ENCODE measurements around the gene RPS10. TPM values are rescaled to one million over a fixed set of nuclear protein-coding genes. Genes with fewer than 3 reads are reported as not detected.

RPS10 gene
- total and polyA plus RNA-seq, 2 of the 8 experiments (the other 6 are each of a cell fraction or from before 2014, with no cell fraction given): 2,408 to 11,142 TPM

DNA sequence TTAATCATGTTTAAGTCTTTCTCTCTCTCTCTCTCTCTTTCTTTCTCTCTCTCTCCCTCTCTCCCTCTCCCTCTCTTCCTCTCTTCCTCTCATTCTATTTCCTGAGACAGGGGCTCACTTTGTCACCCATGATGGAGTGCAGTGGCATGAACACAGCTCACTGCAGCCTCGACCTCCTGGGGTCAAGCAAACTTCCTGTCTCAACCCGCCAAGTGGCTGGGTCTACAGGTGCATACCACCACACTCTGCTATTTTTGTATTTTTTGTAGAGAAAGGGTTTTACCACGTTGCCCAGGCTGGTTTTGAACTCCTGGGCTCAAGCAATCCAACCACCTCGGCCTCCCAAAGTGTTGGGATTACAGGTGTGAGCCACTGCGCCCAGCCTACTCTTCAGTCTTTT is 15.7 kb upstream of the RPS10 start:
- H4K91ac ChIP-seq (replicated peaks; ENCODE audit: insufficient read length, low read length): no peak overlapping the region
- H3K27ac ChIP-seq (ENCODE audit: low read depth, low read length): no peak overlapping the region
- H3K9ac ChIP-seq (replicated peaks in 1 of 4; ENCODE audit: extremely low read depth in 1 of 4, low read depth in 3 of 4, low read length in 3 of 4): no peak overlapping the region
- no peak overlapping the region for H3K56ac ChIP-seq (replicated peaks; ENCODE audit: insufficient read length, low read depth, low read length)
- DNase-seq (ENCODE audit: low read depth in 1 of 2, low spot score in 2 of 2) (no peak), FAIRE-seq (no peak)
- H3K4ac ChIP-seq (replicated peaks; ENCODE audit: insufficient read length, low read depth, low read length): no peak overlapping the region
- H4K8ac ChIP-seq (ENCODE audit: extremely low read depth, insufficient read depth, low read length): no peak overlapping the region
- H3K23ac ChIP-seq (ENCODE audit: insufficient read length): no peak overlapping the region
- ChIA-PET CTCF (ENCODE audit: partially characterized antibody) (interaction anchor here (1.4 kb wide), 1 partner anchor 15 kb away, joined by 4 read pairs; no protein-coding TSS in a partner anchor), POLR2A (ENCODE audit: partially characterized antibody) (no interaction called here)
- no peaks in the 10 kb centered on the region for H3K23me2 ChIP-seq (ENCODE audit: low read depth, low read length)
- H2BK120ac ChIP-seq (replicated peaks; ENCODE audit: low read depth, low read length): no peak overlapping the region
- no peaks in the 10 kb centered on the region for H3K79me2 ChIP-seq (ENCODE audit: control insufficient read depth in 1 of 2, insufficient read depth in 2 of 2, low read length in 2 of 2)
- H3K9me3 ChIP-seq (ENCODE audit: insufficient read depth in 2 of 2, low read depth in 1 of 2, low read length in 1 of 2): peaks cover 12 to 15% of the 10 kb centered on the region in 2 experiments
- 81% methylated on average over 5 of the region's 5 CpGs; no CpG with 5 or more reads in 1 of the 2 experiments for WGBS, 2 experiments (ENCODE audit: extremely low coverage in 1 of 2, insufficient coverage in 1 of 2, insufficient read length in 1 of 2, insufficient replicate concordance in 2 of 2, low coverage in 1 of 2, low lambda C conversion rate in 2 of 2, missing lambda C conversion rate in 1 of 2)
- no peak overlapping the region for H2AFZ ChIP-seq (ENCODE audit: low read length)
- H3K14ac ChIP-seq (ENCODE audit: insufficient read length): no peak overlapping the region
- no peak overlapping the region for H2BK15ac ChIP-seq (ENCODE audit: low read length)
- no peaks in the 10 kb centered on the region for H3K27me3 ChIP-seq (replicated peaks in 1 of 4; ENCODE audit: control insufficient read depth in 3 of 4, extremely low read depth in 1 of 4, insufficient read depth in 3 of 4, low read length in 3 of 4)
- H4K5ac ChIP-seq (ENCODE audit: insufficient read length, low read depth, low read length): no peak overlapping the region
- H3K4me1 ChIP-seq (replicated peaks in 1 of 4; ENCODE audit: control insufficient read depth in 3 of 4, insufficient read depth in 4 of 4, low read length in 3 of 4): no peaks in the 10 kb centered on the region
- H3K36me3 ChIP-seq (ENCODE audit: control insufficient read depth in 2 of 4, insufficient read depth in 4 of 4, low read length in 3 of 4): no peaks in the 10 kb centered on the region
- no peak overlapping the region for H2AK5ac ChIP-seq (ENCODE audit: low read depth, low read length)
- no peak overlapping the region for H3K4me3 ChIP-seq (ENCODE audit: extremely low read depth in 1 of 4, insufficient read depth in 2 of 4, low read depth in 3 of 4, low read length in 4 of 4)
- no peaks in the 10 kb centered on the region for H3K79me1 ChIP-seq (ENCODE audit: low read depth, low read length)
- no peak overlapping the region for H2BK20ac ChIP-seq (ENCODE audit: low read length)
- no peak overlapping the region for H2BK5ac ChIP-seq (ENCODE audit: low read depth, low read length)
- TF ChIP-seq EP300 (IDR thresholded peaks at IDR 0.05; ENCODE audit: borderline replicate concordance in 1 of 2, low read depth in 2 of 2, low read length in 2 of 2): no peak
- TF ChIP-seq RXRA (IDR thresholded peaks at IDR 0.05; ENCODE audit: insufficient read depth, low read depth, low read length): no peak
- TF ChIP-seq PHF8 (conservative IDR thresholded peaks at IDR 0.05; ENCODE audit: low read depth, low read length): no peak
- H3K18ac ChIP-seq (ENCODE audit: extremely low read depth, low read length): no peak overlapping the region
- H2BK12ac ChIP-seq (ENCODE audit: low read depth, low read length): no peak overlapping the region
- H4K20me1 ChIP-seq (replicated peaks in 1 of 2; ENCODE audit: control insufficient read depth in 1 of 2, insufficient read depth in 2 of 2, low read length in 2 of 2): no peaks in the 10 kb centered on the region
- H3K4me2 ChIP-seq (ENCODE audit: insufficient read depth in 1 of 2, low read depth in 2 of 2, low read length in 2 of 2): no peak overlapping the region
